Measurements from ENCODE around the gene TAF4B.
A peak's percentile ranks its signal among the peaks of the same experiment; 100 is the strongest.

Gene TAF4B, protein sequence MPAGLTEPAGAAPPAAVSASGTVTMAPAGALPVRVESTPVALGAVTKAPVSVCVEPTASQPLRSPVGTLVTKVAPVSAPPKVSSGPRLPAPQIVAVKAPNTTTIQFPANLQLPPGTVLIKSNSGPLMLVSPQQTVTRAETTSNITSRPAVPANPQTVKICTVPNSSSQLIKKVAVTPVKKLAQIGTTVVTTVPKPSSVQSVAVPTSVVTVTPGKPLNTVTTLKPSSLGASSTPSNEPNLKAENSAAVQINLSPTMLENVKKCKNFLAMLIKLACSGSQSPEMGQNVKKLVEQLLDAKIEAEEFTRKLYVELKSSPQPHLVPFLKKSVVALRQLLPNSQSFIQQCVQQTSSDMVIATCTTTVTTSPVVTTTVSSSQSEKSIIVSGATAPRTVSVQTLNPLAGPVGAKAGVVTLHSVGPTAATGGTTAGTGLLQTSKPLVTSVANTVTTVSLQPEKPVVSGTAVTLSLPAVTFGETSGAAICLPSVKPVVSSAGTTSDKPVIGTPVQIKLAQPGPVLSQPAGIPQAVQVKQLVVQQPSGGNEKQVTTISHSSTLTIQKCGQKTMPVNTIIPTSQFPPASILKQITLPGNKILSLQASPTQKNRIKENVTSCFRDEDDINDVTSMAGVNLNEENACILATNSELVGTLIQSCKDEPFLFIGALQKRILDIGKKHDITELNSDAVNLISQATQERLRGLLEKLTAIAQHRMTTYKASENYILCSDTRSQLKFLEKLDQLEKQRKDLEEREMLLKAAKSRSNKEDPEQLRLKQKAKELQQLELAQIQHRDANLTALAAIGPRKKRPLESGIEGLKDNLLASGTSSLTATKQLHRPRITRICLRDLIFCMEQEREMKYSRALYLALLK

DNA sequence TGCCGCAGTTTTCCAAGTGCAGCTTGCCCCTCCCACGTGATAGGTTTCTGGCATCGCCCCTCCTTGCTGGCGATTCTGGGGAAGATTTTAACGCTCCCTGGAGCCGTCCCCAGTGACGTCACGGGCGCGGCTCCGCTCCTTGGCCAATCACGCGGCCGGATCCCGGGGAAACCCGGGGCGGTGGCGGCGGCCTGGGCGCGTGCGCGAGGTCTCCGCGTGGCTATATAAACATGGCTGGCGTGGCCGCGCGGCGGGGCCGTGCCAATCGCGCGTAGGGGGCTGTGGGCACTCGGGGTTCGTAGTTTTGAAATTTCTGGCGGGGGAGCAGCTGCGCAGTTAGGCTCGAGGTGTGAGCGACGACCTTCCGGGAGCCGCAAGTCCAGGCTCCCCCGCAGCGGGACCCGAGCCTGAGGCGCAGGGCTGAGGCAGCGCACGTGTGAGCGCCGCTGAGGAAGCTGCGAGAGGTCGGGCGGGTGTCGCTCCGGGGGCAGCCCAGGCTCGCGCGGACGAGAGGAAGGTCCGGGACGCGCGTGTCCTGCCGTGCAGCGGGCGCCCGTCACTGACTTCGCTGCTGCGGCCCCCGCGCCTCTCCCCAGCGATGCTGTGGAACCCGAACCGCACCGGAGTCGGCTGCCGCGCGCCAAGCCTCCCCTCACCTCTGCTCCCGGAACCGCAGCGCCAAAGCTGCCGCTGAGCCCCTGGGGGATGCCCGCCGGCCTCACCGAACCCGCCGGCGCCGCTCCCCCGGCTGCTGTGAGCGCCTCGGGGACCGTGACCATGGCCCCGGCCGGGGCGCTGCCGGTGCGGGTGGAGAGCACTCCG, at the start of gene TAF4B:
Gene TAF4B (plus strand): TSS at position 217 of the 822 bp plus-strand sequence. CDS start 489 bp downstream, at position 706.
- TF ChIP-seq, protein P1, sequence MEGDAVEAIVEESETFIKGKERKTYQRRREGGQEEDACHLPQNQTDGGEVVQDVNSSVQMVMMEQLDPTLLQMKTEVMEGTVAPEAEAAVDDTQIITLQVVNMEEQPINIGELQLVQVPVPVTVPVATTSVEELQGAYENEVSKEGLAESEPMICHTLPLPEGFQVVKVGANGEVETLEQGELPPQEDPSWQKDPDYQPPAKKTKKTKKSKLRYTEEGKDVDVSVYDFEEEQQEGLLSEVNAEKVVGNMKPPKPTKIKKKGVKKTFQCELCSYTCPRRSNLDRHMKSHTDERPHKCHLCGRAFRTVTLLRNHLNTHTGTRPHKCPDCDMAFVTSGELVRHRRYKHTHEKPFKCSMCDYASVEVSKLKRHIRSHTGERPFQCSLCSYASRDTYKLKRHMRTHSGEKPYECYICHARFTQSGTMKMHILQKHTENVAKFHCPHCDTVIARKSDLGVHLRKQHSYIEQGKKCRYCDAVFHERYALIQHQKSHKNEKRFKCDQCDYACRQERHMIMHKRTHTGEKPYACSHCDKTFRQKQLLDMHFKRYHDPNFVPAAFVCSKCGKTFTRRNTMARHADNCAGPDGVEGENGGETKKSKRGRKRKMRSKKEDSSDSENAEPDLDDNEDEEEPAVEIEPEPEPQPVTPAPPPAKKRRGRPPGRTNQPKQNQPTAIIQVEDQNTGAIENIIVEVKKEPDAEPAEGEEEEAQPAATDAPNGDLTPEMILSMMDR (IDR thresholded peaks at IDR 0.05; ENCODE audit: control extremely low read depth, extremely low read depth, low read depth, missing control alignments), result no peak
- DNase-seq (ENCODE audit: extremely low spot score), result peak; percentile 93
- ChIA-PET CTCF (interaction anchor here (2.1 kb wide), 1 partner anchor 14 kb away, joined by 4 read pairs; no protein-coding TSS in a partner anchor), POLR2A (interaction anchor here (2.0 kb wide), 1 partner anchor 8 kb away, joined by 5 read pairs; no protein-coding TSS in a partner anchor)

DNA sequence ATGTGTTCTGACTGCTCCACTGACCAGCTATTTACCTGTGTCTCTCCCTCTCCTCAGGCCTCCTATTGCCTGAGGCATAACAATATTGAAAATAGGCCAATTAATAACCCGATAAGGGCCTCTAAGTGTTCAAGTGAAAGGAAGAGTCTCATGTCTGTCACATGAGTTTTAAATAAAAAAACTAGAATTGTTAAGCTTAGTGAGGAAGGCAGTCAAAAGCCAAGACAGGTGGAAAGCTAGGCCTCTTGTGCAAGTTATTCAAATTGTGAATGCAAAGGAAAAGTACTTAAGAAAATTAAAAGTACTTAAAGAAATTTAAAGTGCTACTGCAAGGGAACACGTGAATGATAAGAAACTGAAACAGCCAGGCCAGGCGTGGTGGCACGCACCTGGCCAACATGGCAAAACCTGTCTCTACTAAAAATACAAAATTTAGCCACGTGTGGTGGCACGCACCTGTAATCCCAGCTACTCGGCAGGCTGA, 44.9 kb upstream of the TAF4B start:
- POLR2A ChIA-PET, result no interaction called here
- TF ChIP-seq, protein P1 (IDR thresholded peaks at IDR 0.05; ENCODE audit: control extremely low read depth, extremely low read depth, low read depth, missing control alignments), result no peak
- CTCF ChIA-PET, result interaction anchor here (0.8 to 1.8 kb wide), 4 partner anchors 19 to 125 kb away, joined by 3 to 7 read pairs (median 3); no protein-coding TSS in a partner anchor
- DNase-seq (ENCODE audit: extremely low spot score), result no peak

DNA sequence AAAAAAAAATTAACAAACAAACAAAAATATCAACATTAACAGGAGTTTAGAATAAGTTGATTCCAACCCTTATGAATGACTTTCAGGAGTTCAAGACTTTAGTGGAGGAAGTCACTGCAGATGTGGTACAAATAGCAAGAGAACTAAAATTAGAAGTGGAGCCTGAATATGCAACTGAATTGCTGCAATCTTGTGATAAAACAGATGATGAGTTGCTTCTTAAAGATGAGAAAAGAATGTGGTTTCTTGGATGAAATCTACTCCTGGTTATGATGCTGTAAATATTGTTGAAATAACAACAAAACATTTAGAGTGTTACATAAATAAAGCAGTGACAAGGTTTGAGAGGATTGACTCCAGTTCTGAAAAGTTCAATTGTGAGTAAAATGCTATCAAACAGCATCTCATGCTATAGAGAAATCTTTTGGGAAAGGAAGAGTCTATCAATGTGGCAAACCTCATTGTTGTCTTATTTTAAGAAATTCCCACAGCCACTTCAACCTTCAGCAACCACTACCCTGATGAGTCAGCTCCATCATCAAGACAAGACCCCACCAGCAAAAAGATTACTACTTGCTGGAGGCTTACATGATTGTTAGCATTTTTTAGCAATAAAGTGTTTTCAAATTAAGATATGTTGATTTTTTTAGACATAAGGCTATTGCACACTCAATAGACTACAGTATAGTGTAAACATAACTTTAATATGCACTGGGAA, 42.7 kb upstream of the TAF4B start:
- TF ChIP-seq, protein P1 (IDR thresholded peaks at IDR 0.05; ENCODE audit: control extremely low read depth, extremely low read depth, low read depth, missing control alignments), result no peak
- ChIA-PET CTCF (interaction anchor here (0.9 to 1.2 kb wide), 2 partner anchors 8 to 10 kb away, joined by 3 to 6 read pairs; no protein-coding TSS in a partner anchor), POLR2A (no interaction called here)
- DNase-seq (ENCODE audit: extremely low spot score), result no peak

DNA sequence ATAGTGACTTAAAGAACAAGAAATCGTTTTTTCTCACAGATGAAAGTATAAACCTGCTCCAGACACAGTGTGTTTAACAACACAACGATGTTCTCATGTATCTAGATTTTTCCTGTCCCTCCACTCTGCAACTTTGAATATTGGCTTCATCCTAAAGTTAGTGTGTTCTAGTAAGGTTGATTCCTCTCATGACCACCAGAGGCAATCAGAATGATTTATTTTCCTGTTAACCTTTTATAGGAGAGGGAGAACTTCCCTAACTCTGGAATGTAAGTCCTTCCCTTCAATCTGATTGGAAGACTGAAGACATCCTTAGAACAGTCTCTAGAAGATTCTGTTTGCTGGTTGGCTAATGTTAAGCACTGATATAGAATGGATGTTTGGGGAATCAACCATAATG, 41.0 kb upstream of the TAF4B start:
- TF ChIP-seq, protein P1 (IDR thresholded peaks at IDR 0.05; ENCODE audit: control extremely low read depth, extremely low read depth, low read depth, missing control alignments), result no peak
- ChIA-PET POLR2A (no interaction called here), CTCF (no interaction called here)
- no peak for DNase-seq (ENCODE audit: extremely low spot score)

DNA sequence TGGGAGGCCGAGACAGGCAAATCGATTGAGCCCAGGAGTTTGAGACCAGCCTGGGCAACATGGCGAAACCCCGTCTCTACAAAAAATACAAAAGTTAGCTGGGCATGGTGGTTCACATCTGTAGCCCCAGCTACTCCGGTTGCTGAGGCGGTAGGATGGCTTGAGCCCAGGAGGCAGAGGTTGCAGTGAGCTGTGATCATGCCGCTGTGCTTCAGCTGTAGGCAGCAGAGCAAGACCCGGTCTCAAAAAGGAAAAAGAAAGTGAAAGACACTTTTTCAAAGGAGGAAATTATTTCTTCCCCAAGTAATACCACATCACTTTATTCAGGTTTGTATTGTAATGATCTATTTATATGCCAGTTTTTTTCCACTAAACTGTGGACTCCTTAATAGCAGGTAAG, 35.7 kb upstream of the TAF4B start:
- POLR2A ChIA-PET, result no interaction called here
- CTCF ChIA-PET, result interaction anchor here (4.1 kb wide), 1 partner anchor 15 kb away, joined by 14 read pairs; no protein-coding TSS in a partner anchor
- TF ChIP-seq, protein P1 (IDR thresholded peaks at IDR 0.05; ENCODE audit: control extremely low read depth, extremely low read depth, low read depth, missing control alignments), result no peak
- DNase-seq (ENCODE audit: extremely low spot score), result peak; percentile 37

Data from GM10248 (cell line).